Measurements from ENCODE around the gene SAMD4A. TPM values are rescaled to one million over a fixed set of nuclear protein-coding genes. Genes with fewer than 3 reads are reported as not detected.

Gene SAMD4A
- polyA plus RNA-seq, 10 donors, result 50.6 to 73.8 (median 59.9) TPM

- no peak for DNase-seq
These were observed 113.7 kb downstream of the SAMD4A start for GRCh38 chr14:54680651-54681050.

- DNase-seq, result no peak
These were observed 114.9 kb downstream of the SAMD4A start for GRCh38 chr14:54681811-54682261.

- DNase-seq, result no peak
These were observed 115.7 kb downstream of the SAMD4A start for GRCh38 chr14:54682578-54682977.

DNA sequence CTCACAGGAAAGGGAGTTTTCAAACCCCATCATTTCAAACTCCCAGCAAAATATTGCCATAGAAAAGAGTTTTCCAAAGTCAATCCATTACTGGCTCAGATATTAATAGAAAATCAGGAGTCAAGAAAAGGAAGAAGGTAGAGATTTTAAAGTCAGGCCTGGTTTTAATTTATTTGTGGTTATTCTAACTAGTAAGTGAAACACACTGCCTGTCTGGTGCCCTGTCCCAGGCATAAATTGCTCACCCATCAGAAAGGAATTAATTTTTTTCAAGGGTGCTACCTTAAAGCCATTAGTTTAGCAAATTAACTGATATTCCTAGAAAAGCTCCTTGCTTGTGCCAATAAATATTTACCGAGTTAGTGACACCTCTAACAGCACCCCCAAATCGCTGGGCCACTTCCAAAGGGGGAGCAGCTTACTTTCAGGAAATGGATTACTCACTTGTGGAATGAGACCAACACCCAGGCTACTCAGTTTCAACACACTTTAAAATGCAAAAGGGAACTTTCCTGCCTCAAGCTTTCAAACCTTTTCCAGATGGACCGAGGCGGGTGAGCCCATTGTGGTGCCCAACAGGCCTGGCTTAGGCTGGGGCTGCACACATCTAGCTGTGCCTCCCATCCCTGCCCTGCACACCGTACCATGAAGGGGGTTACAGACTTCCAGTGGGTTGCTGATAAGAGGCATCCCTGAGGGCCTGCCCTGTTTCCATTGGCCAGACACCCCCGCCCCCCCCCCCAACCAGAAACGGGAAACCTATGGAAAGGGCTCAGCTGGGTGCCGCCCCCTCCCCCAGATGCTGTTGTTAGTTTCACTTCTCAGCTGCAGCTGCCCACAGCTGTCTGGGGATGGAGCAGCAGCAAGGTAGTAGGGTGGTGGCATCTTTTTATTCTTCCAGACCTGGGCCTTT is 117.2 kb downstream of the SAMD4A start:
- DNase-seq, result peak; percentile 46 to 78 (median 66)

GRCh38 chr14:54685286-54685845 is 118.4 kb downstream of the SAMD4A start:
- DNase-seq, result no peak

DNA sequence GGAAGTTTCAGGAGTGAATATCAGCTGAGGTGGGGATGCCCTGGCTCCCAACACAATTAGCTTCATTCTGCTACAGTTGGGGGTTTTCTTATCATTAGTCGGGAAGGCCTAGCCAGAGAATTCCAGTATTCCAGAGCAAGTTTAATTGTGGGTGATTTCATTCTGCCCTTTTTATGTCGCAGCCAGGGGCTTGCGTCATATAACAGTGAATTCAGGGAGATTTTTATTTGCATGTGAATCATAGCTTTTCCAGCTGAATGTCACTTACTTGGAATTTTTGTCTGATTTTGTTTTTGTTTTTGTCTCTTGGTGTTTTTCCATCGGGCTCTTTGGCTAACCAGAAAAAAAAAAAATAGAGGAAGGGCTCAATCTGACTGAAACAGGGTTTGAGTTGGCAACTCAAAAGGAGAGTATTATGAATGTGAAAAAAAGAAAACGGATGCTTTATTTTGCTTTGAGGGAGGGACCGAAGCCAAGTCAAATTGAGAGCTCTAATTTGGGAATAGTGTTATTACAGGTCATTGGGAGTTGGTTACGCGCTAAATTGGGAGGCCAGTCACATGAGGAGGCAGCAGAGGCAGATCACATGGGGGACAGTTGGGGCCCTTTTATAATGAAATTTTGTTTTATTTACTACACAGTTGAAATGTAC is 119.4 kb downstream of the SAMD4A start:
- peak; percentile 59 to 77 (median 62) for DNase-seq

DNA sequence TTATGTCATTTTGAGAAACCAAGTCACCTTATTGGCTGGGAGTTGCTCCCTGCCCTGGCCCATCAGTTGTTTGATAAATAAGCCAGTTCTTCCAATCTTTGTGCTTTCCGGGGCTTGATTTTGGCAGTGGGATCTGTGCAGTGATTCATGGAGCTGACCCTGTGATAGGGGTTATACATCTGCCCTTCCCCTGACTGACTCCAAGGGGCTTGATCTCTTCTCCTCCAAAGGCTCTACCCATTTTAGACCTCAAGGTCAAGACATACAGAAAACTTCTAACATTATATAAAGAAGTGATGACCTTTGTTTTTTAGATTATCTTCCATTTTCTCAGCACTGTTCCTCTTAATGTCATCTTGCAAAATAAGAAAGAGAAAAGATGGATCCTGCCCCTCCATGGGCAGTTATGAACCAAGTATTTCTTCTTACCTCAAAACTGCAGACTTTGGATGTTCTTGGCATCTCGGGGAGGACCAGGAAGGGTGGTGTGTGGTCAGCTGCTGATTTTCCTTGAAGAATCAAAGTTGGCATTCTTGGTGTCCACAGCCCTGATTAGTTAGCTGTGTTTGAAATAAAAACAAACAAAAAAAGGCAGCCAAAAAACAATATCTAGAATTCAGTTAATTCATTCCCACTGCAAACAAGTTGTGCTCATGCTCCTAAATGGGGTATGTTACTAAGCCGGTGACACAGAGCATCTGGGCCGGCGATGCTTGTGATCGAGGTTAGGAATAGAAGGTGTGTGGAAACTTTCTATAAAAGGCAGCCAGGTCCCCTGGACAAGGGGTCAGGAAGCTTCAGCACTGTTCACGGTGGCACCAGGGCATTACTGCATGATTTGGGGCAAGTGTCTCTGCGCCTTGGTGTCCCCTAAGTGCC is 120.2 kb downstream of the SAMD4A start:
- DNase-seq, result no peak

DNA sequence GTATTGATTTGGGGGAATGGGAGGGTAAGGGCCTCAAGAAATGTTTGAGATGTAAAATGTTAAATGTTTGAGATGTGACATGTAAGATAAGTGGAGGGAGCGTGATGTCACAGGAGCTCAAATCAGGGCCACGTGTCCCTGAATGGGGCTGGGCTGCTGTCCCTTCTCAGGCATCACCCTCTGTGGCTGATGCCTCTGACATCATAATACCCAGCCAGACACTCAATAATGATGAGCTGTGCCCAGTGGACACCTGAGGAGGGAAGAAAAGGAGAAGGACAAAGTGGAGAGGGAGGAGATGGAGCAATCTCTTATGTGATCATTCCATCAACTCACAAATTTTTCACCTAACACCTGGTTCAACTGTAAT is 120.8 kb downstream of the SAMD4A start:
- no peak for DNase-seq

GRCh38 chr14:54688229-54688628 is 121.3 kb downstream of the SAMD4A start:
- DNase-seq, result no peak

DNA sequence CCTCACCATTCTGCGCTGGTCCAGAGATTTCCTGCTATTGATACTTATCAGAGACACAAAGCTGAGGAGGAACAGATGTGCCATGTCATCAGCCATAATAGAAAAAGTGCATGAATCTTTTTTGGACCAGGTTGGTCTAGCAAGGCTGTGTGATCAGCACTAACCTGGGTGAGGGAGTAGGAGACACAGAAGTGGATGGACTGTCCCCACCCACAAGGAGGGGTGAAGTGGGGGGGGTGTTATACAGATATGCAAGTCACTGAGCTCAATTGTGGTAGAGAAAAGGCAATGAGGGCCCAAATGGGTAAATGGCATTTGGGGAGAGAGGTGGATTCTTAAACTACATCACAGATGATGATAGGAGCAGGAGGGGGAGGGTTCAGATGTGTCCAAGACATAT is 123.0 kb downstream of the SAMD4A start:
- no peak for DNase-seq

- no peak for DNase-seq
These were observed 124.0 kb downstream of the SAMD4A start for GRCh38 chr14:54690887-54691286.

- DNase-seq, result peak in 2 of 3 donors; percentile 73 to 80
These were observed 124.8 kb downstream of the SAMD4A start for GRCh38 chr14:54691525-54692283.

GRCh38 chr14:54692284-54692772 is 125.4 kb downstream of the SAMD4A start:
- DNase-seq, result peak in 1 of 3 donors; percentile 67

DNA sequence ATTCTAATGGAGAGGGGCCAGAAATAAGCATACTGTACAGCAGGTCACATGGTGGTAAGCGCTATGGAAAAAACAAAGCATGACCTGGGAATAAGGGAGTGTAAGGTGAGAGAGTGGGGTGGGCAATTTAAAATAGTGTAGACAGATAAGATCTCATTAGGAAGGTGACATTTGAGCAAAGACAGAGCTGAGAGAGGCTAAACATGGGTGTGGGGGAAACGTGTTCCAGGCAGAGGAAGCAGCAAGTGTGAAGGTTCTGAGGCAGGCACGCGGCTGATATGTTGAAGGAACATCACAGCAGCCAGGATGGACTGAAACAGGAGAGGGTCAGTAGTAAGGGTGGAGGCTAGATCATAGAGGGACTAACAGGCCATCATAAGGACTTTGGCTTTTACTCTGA is 126.8 kb downstream of the SAMD4A start:
- no peak for DNase-seq

GRCh38 chr14:54695196-54695595 is 128.3 kb downstream of the SAMD4A start:
- DNase-seq, result no peak

GRCh38 chr14:54697001-54697400 is 130.1 kb downstream of the SAMD4A start:
- DNase-seq, result no peak

GRCh38 chr14:54697803-54698202 is 130.9 kb downstream of the SAMD4A start:
- no peak for DNase-seq

DNA sequence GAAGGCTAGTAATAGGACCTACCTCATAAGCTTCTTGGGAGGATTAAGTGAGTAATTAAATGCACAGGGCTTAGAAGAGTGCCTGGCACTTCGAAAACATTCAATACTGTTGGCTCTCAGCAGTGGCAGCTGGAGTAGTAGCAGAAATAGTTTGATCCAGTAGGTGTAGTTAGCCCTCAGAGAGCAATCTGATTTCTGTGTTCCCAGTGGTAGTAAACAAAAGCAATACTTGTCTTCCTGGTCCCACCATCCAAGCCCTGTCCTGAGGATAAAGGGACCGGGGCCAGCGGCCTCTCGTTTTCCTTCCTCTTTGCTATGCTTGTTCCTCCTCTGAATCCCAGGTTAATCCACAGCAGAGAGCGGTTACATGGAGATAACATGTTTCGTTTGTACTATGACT is 131.6 kb downstream of the SAMD4A start:
- no peak for DNase-seq

GRCh38 chr14:54698966-54699530 is 132.1 kb downstream of the SAMD4A start:
- DNase-seq, result peak in 1 of 3 donors; percentile 74

DNA sequence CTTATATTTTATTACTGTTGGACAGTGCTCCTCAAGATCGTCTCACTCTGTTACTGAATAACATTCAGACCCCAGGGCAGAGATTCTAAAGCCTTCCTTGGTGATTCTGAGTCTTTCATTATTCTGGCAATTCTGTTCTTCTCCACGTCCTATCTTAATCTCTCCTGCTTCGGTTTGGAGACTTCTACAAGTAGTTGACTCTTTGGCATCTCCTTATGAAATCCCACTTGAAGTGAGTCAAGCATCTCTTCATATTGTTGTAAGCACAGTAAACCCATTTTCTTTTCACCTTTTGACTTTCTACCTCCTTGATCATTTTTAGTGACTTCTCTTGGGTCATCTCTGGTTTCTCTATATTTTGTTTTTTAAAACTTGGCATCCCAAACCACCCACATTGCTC is 132.8 kb downstream of the SAMD4A start:
- DNase-seq, result no peak

Measured in muscle of back (tissue), 11 donors.